Fibroblast of pulmonary artery (primary cell): ENCODE measurements around the gene PYGL.

ENCODE experiments used
- DNase-seq: peaks from one replicate; pipeline ENCODE4 v3.0.0-alpha.2; 2010; ENCODE audit warnings: low read depth
- H3K4me3 ChIP-seq: replicated peaks from 2 replicates; pipeline ENCODE4 v1.5.1; 2011; ENCODE audit warnings: low read depth, mild to moderate bottlenecking, control low read depth, low read length, moderate library complexity
- TF ChIP-seq, protein P1 (sequence below): IDR thresholded peaks from 2 replicates; pipeline ENCODE4 v1.5.1; 2011; ENCODE audit warnings: mild to moderate bottlenecking, control low read depth, low read length, inconsistent platforms; ENCODE audit errors: missing control alignments

Gene PYGL

DNA sequence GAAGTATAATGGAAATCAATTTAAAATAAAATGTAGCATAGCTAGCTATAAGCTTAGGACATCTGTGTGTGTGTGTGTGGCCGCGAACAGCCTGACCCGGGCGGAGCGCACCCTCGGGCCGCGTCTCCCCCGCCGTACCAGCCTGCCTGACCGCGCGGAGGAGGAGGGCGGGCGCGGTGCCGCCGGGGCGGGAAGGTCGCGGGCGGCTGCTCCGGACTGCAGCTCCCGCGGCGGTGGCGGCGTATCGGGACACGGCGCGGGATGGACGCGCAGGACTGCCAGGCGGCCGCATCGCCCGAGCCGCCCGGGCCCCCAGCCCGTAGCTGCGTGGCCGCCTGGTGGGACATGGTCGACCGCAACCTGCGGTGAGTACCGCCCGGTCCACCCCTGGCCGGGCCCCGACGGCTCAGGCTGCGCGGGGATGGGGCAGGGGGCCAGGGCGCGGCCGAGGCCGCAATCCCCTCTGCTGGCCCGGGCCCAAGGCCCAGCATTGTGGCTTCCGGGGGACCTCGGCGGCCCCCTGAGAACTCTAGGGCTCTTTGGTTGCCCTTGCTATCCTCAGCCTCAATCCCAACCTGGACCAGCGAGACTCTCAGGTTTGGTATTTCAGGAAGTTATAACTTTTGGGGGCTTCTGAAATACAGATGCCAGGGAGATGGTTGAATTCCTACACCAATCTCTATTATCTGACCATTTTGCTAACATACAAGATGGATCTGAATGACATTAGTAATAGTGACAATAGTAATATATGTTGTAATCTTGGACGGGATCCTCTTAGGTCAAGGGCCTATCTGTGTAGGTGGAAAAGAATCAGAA lies 72.2 kb downstream of the PYGL start, which contains the start of gene ABHD12B:
Gene ABHD12B (plus strand): TSS at position 140 of the 819 bp plus-strand sequence. CDS start 122 bp downstream, at position 262.
- TF ChIP-seq, protein P1, sequence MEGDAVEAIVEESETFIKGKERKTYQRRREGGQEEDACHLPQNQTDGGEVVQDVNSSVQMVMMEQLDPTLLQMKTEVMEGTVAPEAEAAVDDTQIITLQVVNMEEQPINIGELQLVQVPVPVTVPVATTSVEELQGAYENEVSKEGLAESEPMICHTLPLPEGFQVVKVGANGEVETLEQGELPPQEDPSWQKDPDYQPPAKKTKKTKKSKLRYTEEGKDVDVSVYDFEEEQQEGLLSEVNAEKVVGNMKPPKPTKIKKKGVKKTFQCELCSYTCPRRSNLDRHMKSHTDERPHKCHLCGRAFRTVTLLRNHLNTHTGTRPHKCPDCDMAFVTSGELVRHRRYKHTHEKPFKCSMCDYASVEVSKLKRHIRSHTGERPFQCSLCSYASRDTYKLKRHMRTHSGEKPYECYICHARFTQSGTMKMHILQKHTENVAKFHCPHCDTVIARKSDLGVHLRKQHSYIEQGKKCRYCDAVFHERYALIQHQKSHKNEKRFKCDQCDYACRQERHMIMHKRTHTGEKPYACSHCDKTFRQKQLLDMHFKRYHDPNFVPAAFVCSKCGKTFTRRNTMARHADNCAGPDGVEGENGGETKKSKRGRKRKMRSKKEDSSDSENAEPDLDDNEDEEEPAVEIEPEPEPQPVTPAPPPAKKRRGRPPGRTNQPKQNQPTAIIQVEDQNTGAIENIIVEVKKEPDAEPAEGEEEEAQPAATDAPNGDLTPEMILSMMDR, result no peak
- peak; percentile 9 for DNase-seq
- no peak within 1 kb of the TSS for H3K4me3 ChIP-seq

DNA sequence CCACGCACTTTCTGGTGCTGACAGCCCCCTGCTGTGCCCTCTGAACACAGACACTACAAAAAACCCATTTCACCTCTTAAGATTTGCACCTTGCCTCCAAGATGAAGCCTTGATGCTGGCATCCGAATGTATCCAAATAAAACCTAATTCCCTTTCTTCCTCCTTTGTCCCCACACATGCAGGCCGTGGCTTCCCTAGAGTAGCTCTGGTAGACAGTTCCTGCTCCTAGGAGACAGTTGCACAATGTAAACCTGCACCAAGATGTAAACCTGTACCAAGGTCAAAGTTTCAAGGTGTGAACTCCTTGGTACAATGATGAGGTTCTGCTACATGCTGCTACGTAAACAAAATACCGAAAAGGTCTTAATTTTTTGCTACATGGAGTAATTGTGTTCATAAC lies 73.1 kb downstream of the PYGL start:
- DNase-seq, result no peak
- no peak overlapping the region for H3K4me3 ChIP-seq
- TF ChIP-seq, protein P1, result no peak

DNA sequence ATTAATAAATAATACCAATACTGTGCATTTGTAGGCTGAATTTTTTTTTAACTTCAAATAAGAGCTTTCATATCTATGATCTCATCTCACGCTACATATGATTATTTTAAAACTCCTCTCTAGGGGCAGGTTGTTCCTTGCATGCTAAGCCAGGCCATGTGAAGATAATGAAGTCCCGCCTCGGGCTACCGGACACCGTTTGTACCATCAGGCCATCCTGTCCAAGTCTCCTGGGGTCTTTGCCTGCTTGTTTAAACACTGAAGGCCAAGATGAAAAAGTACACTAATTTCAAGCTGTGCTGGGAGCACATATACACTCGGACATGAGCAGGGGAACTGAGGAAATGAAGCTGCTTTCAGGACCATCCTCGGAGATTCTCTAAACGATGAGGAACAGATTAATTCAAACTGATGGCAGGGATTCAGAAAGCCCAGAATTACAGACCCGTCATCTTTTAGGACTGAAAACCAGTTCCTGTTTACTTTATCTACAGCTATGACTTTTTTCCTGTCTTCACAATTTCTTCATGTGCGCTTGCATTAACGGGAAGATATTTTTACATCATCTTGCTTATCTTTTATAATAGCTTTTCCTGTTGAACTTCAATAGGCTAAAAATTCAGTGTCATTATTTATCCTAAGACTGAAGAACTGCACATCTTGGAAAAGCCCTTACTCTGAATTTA lies 78.7 kb downstream of the PYGL start:
- DNase-seq, result peak; percentile 80
- no peak overlapping the region for H3K4me3 ChIP-seq
- TF ChIP-seq, protein P1, result no peak

- TF ChIP-seq, protein P1, result no peak
- H3K4me3 ChIP-seq, result no peak overlapping the region
- DNase-seq, result no peak
These were observed 79.3 kb downstream of the PYGL start for GRCh38 chr14:50864946-50865345.

GRCh38 chr14:50864237-50864636 lies 80.0 kb downstream of the PYGL start:
- H3K4me3 ChIP-seq, result no peak overlapping the region
- DNase-seq, result no peak
- TF ChIP-seq, protein P1, result no peak

GRCh38 chr14:50862036-50862570 lies 82.2 kb downstream of the PYGL start:
- H3K4me3 ChIP-seq, result no peak overlapping the region
- DNase-seq, result peak; percentile 69
- TF ChIP-seq, protein P1, result no peak
